ENCODE measurements around the gene HNMT. TPM values are rescaled to one million over a fixed set of nuclear protein-coding genes. Genes with fewer than 3 reads are reported as not detected.

Gene HNMT
- total RNA-seq, 2 donors from 2014 or later = 8.0 to 10.5 TPM

GRCh38 chr2:138058427-138058826, 94.2 kb downstream of the HNMT start:
- Histone ChIP-seq H3K4me3 (no peak overlapping the region), H3K4me1 (peaks cover 0 to 6% of the 10 kb centered on the region in 2 donors), H3K27me3 (no peaks in the 10 kb centered on the region), H3K27ac (no peak overlapping the region), H3K9me3 (peaks cover 0 to 3% of the 10 kb centered on the region in 2 donors), H3K36me3 (no peaks in the 10 kb centered on the region)
- DNase-seq (ENCODE audit: low spot score) = no peak
- TF ChIP-seq, protein P1, sequence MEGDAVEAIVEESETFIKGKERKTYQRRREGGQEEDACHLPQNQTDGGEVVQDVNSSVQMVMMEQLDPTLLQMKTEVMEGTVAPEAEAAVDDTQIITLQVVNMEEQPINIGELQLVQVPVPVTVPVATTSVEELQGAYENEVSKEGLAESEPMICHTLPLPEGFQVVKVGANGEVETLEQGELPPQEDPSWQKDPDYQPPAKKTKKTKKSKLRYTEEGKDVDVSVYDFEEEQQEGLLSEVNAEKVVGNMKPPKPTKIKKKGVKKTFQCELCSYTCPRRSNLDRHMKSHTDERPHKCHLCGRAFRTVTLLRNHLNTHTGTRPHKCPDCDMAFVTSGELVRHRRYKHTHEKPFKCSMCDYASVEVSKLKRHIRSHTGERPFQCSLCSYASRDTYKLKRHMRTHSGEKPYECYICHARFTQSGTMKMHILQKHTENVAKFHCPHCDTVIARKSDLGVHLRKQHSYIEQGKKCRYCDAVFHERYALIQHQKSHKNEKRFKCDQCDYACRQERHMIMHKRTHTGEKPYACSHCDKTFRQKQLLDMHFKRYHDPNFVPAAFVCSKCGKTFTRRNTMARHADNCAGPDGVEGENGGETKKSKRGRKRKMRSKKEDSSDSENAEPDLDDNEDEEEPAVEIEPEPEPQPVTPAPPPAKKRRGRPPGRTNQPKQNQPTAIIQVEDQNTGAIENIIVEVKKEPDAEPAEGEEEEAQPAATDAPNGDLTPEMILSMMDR (IDR thresholded peaks at IDR 0.05) = no peak

- TF ChIP-seq, protein P1 (IDR thresholded peaks at IDR 0.05) = no peak
- no peak overlapping the region for H3K27ac ChIP-seq
- no peaks in the 10 kb centered on the region for H3K27me3 ChIP-seq
- H3K4me3 ChIP-seq = no peak overlapping the region
- H3K4me1 ChIP-seq = peaks cover 0 to 6% of the 10 kb centered on the region in 2 donors
- no peak for DNase-seq (ENCODE audit: low spot score)
- peaks cover 0 to 3% of the 10 kb centered on the region in 2 donors for H3K9me3 ChIP-seq
- no peaks in the 10 kb centered on the region for H3K36me3 ChIP-seq
These were observed 95.4 kb downstream of the HNMT start for GRCh38 chr2:138059487-138060300.

DNA sequence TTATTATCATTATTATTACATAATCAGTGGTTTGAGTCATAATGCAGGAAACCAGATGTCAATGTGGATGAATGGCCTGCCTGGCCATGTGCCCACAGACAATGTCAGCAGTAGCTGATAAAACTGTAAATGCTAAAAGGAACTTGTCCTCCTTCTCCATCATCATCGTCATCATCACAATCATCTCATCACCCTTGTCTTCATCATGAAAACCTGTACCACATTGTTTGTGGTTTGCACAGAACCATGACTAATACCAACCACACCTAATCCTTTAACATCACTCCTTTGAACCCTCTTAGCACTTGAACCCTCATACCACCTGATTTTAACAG, 96.0 kb downstream of the HNMT start:
- Histone ChIP-seq H3K27ac (no peak overlapping the region), H3K4me1 (peaks cover 0 to 6% of the 10 kb centered on the region in 2 donors), H3K36me3 (no peaks in the 10 kb centered on the region), H3K9me3 (peaks cover 0 to 3% of the 10 kb centered on the region in 2 donors), H3K27me3 (no peaks in the 10 kb centered on the region), H3K4me3 (no peak overlapping the region)
- TF ChIP-seq, protein P1 (IDR thresholded peaks at IDR 0.05) = no peak
- DNase-seq (ENCODE audit: low spot score) = peak; percentile 84

- peaks cover 0 to 3% of the 10 kb centered on the region in 2 donors for H3K9me3 ChIP-seq
- H3K36me3 ChIP-seq = no peaks in the 10 kb centered on the region
- H3K27me3 ChIP-seq = no peaks in the 10 kb centered on the region
- peaks cover 0 to 6% of the 10 kb centered on the region in 2 donors for H3K4me1 ChIP-seq
- no peak for DNase-seq (ENCODE audit: low spot score)
- no peak overlapping the region for H3K4me3 ChIP-seq
- TF ChIP-seq, protein P1 (IDR thresholded peaks at IDR 0.05) = no peak
- no peak overlapping the region for H3K27ac ChIP-seq
These were observed 97.7 kb downstream of the HNMT start for GRCh38 chr2:138061961-138062360.

DNA sequence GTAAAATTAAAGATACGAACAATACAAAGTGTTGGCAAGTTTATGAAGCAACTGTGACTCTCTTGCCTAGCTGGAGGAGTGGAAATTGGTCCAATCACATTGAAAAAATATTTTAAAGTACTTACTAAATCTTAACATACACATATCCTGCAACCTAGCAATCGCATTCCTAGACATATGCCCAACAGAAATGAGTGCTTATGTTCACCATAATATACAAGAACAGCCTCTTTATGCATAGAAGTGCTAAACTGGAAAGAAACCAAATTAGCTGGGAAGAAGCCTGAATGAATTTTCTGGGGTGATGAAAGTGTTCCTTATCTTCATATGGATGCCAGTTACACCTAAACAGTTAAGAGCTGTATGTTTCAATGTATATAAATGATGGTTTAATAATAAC, 98.9 kb downstream of the HNMT start:
- Histone ChIP-seq H3K36me3 (no peaks in the 10 kb centered on the region), H3K4me1 (peaks cover 0 to 6% of the 10 kb centered on the region in 2 donors)
- TF ChIP-seq, protein P1 (IDR thresholded peaks at IDR 0.05) = no peak

More for the DNA sequence above, 98.9 kb downstream of the HNMT start:
- DNase-seq (ENCODE audit: low spot score) = no peak
- peaks cover 0 to 3% of the 10 kb centered on the region in 2 donors for H3K9me3 ChIP-seq
- no peak overlapping the region for H3K4me3 ChIP-seq
- no peak overlapping the region for H3K27ac ChIP-seq
- no peaks in the 10 kb centered on the region for H3K27me3 ChIP-seq

Measured in right atrium auricular region (tissue), 2 donors.